Immature natural killer cell (primary cell): ENCODE measurements around the gene MRPL10. TPM values are rescaled to one million over a fixed set of nuclear protein-coding genes. Genes with fewer than 3 reads are reported as not detected.

ENCODE experiments used
- DNase-seq, 3 donors: peaks; one replicate each; pipeline ENCODE4 v3.0.0; 2022; ENCODE audit warnings: mixed read lengths in 1 of 3
- H3K27ac Mint-ChIP-seq, 6 donors: one replicate each; pipeline ENCODE4 v1.8.0; 2020; ENCODE audit warnings: mixed read lengths in 6 of 6, mild to moderate bottlenecking in 5 of 6, inconsistent platforms in 4 of 6, moderate library complexity in 3 of 6
- H3K27me3 Mint-ChIP-seq, 3 donors: one replicate each; pipeline ENCODE4 v1.8.0; 2020 to 2021; ENCODE audit warnings: low read depth in 3 of 3, mild to moderate bottlenecking in 3 of 3, mixed read lengths in 3 of 3, moderate library complexity in 3 of 3, inconsistent platforms in 1 of 3
- H3K36me3 Mint-ChIP-seq, 3 donors: one replicate each; pipeline ENCODE4 v1.8.0; 2020; ENCODE audit warnings: mixed read lengths in 3 of 3, inconsistent platforms in 2 of 3, mild to moderate bottlenecking in 2 of 3
- H3K4me1 Mint-ChIP-seq, 2 donors: one replicate each; pipeline ENCODE4 v1.8.0; 2020; ENCODE audit warnings: inconsistent platforms in 2 of 2, mild to moderate bottlenecking in 2 of 2, mixed read lengths in 2 of 2, moderate library complexity in 1 of 2
- H3K4me3 Mint-ChIP-seq, 5 donors: one replicate each; pipeline ENCODE4 v1.8.0; 2020; ENCODE audit warnings: mild to moderate bottlenecking in 5 of 5, mixed read lengths in 5 of 5, inconsistent platforms in 3 of 5, moderate library complexity in 3 of 5
- H3K9me3 Mint-ChIP-seq, 6 donors: one replicate each; pipeline ENCODE4 v1.8.0; 2020; ENCODE audit warnings: mild to moderate bottlenecking in 6 of 6, mixed read lengths in 6 of 6, inconsistent platforms in 4 of 6, moderate library complexity in 3 of 6
- polyA plus RNA-seq, 3 donors: library from polyadenylated mRNA; unstranded; fragments of 300-500 nt; fragmentation: Illumina TruSeq; gene quantifications; one replicate each; pipeline ENCODE4 v1.2.3, GENCODE V29; 2021

MRPL10 gene
- polyA plus RNA-seq, 3 donors from 2014 or later, result 50.5 to 189 (median 114) TPM

DNA sequence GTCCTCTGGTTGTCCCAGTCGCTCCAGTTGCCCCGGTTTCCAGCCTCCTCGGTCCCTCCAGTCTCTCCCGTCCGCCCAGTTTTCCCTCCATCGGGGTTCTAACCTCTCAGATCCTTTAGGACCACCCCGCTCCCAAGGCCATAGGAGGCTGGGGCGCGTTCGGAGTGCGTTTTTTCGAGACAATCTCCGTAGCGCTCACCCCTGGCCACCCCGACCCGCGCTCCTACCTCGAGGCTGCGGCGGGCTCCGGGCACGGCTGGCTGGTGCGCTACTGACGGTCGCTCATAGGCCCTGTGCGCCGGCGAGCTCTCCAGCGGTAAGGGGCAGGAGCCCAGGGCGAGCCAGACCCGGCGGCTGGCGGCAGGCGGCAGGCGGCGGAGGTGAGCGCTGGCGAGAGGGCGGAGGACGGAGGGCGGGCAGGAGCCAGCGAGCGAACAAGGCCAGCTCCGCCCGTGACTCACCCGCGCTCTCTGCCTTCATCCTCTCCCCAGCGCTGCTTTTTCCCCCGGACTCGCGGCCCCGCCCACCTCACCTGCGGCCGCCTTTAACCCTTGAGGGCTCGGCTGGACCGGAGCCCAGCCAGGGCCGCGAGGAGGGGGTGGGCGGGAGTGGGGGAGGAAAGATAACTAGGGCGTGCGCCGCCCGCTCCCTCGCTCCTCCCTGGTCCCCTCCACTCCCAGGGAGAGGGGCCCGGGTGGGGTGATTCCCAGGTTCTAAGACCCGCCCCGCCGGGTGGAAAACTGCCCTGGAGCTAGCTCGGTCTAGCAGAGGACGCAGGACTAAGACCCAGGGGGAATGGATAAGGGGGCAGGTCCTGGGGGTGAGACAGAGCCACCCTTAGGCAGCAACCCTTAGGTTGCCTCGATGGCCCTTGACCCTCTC lies 19.6 kb upstream of the MRPL10 start, which contains the start of gene SP6:
Gene SP6, minus strand, starts transcription at position 472 of the 882 bp plus-strand sequence. CDS start 2,734 bp downstream, outside the sequence.
- no peaks in the 10 kb centered on the region for H3K9me3 Mint-ChIP-seq
- peak within 1 kb of the TSS in 4 of 5 donors; percentile 29 to 61 (median 46) for H3K4me3 Mint-ChIP-seq
- no peak within 1 kb of the TSS for H3K27ac Mint-ChIP-seq
- peak; percentile 20 to 38 (median 29) for DNase-seq
- peaks cover 36 to 43% (median 38%) of the 10 kb centered on the region in 3 donors for H3K27me3 Mint-ChIP-seq
- peaks cover 0 to 3% (median 0%) of the 10 kb centered on the region in 3 donors for H3K36me3 Mint-ChIP-seq
- H3K4me1 Mint-ChIP-seq, result peaks cover 11 to 15% of the 10 kb centered on the region in 2 donors

DNA sequence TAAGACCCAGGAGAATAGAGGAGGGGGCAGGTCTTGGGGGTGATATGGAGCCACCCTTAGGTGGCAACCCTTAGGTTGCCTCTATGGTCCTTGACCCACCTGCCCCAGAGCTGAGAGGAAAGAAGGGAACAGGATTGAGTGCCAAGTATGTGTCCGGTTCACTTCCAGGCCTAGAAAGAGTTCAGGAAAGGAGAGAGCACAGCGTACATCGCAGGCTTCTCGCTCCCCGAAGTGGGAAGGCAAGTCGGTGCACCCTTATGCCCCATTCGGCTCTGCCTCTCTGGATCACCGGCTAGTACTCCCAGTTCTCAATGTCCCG lies 19.0 kb upstream of the MRPL10 start:
- H3K9me3 Mint-ChIP-seq, result no peaks in the 10 kb centered on the region
- peaks cover 11 to 15% of the 10 kb centered on the region in 2 donors for H3K4me1 Mint-ChIP-seq
- no peak for DNase-seq
- no peak overlapping the region for H3K27ac Mint-ChIP-seq
- H3K27me3 Mint-ChIP-seq, result peaks cover 35 to 42% (median 36%) of the 10 kb centered on the region in 3 donors
- peaks cover 0 to 3% (median 0%) of the 10 kb centered on the region in 3 donors for H3K36me3 Mint-ChIP-seq
- peak overlapping the region in 4 of 5 donors; percentile 29 to 61 (median 46) for H3K4me3 Mint-ChIP-seq

DNA sequence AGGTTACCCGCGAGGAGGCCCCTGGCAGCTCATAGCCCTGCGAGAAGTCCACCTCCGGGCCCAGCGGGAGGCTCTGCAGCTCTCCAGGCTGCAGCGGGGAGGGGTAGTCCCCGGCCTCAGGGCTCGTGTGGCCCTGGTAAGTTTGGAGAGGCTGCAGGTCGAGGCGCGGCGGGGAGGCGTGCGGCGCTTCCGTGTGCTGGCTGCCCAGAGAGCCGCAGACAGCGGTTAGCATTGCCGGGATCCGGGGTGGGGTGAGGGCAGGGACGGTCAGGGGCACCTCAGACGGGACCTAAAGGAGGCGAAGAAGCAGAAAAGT lies 16.8 kb upstream of the MRPL10 start:
- H3K4me3 Mint-ChIP-seq, result no peak overlapping the region
- no peaks in the 10 kb centered on the region for H3K9me3 Mint-ChIP-seq
- peaks cover 11 to 15% of the 10 kb centered on the region in 2 donors for H3K4me1 Mint-ChIP-seq
- no peak overlapping the region for H3K27ac Mint-ChIP-seq
- H3K27me3 Mint-ChIP-seq, result peaks cover 20 to 32% (median 29%) of the 10 kb centered on the region in 3 donors
- DNase-seq, result no peak
- H3K36me3 Mint-ChIP-seq, result peaks cover 0 to 3% (median 0%) of the 10 kb centered on the region in 3 donors

DNA sequence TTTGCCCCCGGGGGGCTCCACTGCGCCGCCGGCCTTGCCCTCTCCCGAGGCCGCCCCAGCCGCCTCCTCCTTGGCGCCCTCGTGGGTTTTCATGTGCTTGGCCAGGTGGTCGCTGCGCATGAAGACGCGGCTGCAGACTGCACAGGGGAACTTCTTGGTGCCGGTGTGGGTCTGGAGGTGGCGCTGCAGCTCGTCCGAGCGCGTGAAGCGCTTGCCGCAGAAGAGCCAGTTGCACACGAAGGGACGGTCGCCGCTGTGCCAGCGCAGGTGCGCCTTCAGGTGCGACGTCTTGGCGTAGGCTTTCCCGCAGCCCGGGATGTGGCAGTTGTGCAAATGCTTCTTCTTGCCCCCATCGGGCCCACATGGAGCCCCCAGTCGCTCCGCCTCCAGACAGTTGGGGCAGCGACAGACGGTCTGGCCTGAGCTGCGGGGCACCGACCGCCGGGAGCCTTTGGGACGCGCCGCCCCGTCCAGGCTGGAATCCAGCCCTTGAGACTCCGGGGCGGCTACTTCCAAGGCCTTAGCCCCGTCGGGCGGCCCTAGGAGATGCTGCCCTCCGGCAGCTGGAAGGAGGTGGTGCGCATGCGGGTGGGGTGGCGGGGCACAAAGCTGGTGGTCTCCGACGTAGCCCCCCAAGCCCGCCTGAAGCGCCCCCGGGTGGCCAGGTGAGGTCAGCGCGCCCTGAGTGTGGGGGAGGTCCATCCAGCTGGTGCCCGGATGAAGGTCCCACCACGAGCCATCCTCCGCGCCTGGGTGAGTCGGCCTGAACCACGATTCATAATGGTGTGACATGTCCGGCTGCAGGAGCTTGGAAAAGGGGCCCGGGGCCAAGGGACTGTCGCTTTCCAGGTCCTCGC lies 16.2 kb upstream of the MRPL10 start:
- peaks cover 13 to 20% of the 10 kb centered on the region in 2 donors for H3K4me1 Mint-ChIP-seq
- H3K36me3 Mint-ChIP-seq, result peaks cover 0 to 3% (median 0%) of the 10 kb centered on the region in 3 donors
- no peak for DNase-seq
- no peak overlapping the region for H3K4me3 Mint-ChIP-seq
- no peaks in the 10 kb centered on the region for H3K9me3 Mint-ChIP-seq
- H3K27me3 Mint-ChIP-seq, result peaks cover 20 to 29% (median 28%) of the 10 kb centered on the region in 3 donors
- H3K27ac Mint-ChIP-seq, result no peak overlapping the region

DNA sequence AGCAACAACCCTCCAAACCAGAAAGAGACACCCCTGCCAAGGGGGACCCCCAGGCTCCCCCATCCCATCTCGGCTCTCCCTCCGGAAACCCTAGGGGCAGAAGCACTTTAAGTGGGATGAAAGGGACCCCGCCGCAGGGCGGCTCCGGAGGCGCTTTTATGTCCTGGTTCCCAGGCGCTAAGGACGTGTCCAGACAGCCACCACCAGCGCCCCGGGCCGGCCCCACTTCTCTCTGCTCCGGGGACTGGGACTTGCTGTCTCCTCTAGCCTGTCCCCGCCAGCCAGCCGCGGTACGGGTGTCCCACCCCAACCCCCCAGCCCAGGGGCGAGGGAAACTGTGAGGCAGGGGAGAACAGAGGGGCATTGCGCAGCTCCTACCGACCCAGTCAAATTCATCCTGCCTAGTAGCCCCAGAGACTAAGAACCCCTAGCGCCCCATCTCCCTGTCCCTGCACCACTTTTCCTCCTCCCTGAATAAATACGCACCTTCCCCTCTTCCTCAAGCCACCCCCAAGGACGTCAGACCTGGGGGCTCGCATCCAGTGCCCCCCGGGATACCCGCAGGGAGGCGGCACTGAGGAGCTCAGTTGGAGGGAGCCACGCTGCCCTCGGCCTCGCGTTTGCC lies 15.5 kb upstream of the MRPL10 start:
- Mint-ChIP-seq H3K4me1 (peaks cover 7 to 20% of the 10 kb centered on the region in 2 donors), H3K9me3 (no peaks in the 10 kb centered on the region), H3K4me3 (no peak overlapping the region), H3K27ac (no peak overlapping the region), H3K36me3 (peaks cover 0 to 3% (median 0%) of the 10 kb centered on the region in 3 donors), H3K27me3 (peaks cover 20 to 23% (median 21%) of the 10 kb centered on the region in 3 donors)
- DNase-seq, result no peak

DNA sequence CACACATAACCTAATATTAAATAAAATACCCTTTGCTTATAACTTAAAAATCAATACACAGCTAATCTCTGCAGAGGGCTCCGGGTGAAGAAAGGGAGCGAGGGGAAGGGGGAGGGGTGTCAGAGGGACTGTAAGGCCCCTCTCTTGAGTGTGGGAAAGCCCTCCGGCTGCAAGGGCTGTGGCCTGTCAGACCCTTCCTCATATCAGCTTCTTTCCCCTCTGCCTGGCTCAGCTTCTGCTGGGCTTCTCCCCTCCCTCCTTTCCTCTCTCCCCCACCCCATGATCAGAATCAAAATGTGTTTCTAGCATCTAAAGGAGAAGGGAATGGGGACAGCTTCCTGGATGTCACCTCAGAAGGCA lies 14.4 kb upstream of the MRPL10 start:
- H3K4me3 Mint-ChIP-seq, result no peak overlapping the region
- H3K9me3 Mint-ChIP-seq, result no peaks in the 10 kb centered on the region
- peaks cover 13 to 25% of the 10 kb centered on the region in 2 donors for H3K4me1 Mint-ChIP-seq
- H3K27me3 Mint-ChIP-seq, result peaks cover 20 to 23% (median 20%) of the 10 kb centered on the region in 3 donors
- no peak for DNase-seq
- H3K27ac Mint-ChIP-seq, result no peak overlapping the region
- peaks cover 0 to 3% (median 0%) of the 10 kb centered on the region in 3 donors for H3K36me3 Mint-ChIP-seq

DNA sequence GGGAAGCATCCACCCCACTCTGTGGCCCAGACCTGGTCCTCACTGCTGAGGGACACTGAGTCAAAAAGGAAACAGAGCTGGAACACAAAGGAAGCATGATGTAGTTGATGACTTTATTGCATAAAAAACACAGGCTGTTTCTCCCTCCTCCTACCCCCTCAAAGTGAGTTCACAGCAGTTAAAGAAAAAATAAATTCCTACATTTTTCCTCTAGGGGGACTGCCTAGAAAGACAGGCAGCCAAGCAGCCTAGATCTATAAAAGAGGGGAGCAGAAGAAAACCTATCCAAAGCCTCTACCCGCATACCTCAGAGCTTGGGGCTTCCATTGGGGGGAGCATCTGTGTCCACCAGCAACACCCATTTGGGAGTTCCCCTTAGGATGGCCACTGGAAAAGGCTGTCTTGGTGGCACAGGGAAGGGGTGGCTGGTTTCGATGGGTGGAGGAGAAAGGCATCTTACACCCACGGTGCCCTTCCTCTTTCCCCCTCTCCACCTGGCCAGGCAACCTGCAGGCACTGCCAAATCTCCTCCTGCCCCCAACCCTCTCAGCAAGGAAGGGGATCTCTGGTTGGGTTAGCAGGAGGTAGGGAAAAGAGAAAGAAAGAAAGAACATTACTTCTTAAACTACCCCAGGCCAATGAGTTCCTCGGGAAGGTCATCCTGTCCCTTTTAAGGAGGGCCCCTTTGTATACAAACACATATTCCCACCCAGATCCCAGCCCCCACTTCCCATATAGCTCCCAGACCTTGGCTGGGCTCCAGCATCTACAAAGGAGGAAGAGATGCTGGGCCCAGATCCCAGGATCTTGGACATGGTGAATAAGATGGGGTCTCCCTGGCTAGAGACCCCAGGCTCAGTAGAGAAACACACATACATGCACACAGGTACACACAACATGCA lies 13.7 kb upstream of the MRPL10 start:
- H3K4me1 Mint-ChIP-seq, result peaks cover 14 to 25% of the 10 kb centered on the region in 2 donors
- H3K27me3 Mint-ChIP-seq, result peaks cover 17 to 23% (median 20%) of the 10 kb centered on the region in 3 donors
- DNase-seq, result no peak
- H3K4me3 Mint-ChIP-seq, result no peak overlapping the region
- peaks cover 0 to 3% (median 0%) of the 10 kb centered on the region in 3 donors for H3K36me3 Mint-ChIP-seq
- no peaks in the 10 kb centered on the region for H3K9me3 Mint-ChIP-seq
- H3K27ac Mint-ChIP-seq, result no peak overlapping the region

DNA sequence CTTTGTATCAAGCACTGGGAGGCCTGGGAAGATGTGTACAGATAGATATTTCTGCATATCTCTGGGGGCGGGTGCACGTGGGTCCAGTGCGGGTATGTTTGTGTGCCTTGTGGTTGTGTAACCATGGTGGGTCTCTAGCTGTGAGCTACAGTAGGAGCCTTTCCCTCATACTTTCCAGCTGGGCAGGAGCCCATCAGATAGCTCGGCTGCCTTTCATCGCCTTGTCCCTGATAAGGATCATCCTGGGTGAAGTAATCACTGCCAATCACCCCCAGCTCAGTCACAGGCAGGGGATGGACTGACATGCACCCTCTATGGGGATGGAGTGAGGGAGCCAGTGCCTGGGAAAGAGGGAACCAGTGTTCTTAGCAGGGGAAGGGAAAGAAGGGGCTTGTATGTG lies 12.9 kb upstream of the MRPL10 start:
- no peak overlapping the region for H3K4me3 Mint-ChIP-seq
- H3K4me1 Mint-ChIP-seq, result peaks cover 17 to 30% of the 10 kb centered on the region in 2 donors
- H3K9me3 Mint-ChIP-seq, result no peaks in the 10 kb centered on the region
- peaks cover 0 to 1% (median 0%) of the 10 kb centered on the region in 3 donors for H3K36me3 Mint-ChIP-seq
- DNase-seq, result no peak
- H3K27ac Mint-ChIP-seq, result no peak overlapping the region
- peaks cover 13 to 19% (median 16%) of the 10 kb centered on the region in 3 donors for H3K27me3 Mint-ChIP-seq

DNA sequence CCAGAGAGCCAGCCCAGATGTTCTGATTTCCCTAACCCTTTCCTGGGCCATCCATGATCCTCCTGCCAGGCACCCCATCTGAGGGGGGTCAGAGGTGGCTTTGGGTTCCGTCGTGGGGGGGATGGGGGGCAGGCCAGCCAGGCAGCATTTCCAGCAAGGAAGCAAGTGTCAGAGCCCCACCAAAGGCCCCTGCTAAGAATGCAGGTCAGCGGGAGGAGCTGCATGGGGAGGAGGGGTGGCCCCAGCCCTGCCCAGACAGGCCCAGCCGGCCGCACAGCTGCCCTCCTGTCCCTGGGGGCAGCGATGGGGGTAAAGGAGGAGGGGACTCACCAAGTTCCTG lies 12.0 kb upstream of the MRPL10 start:
- DNase-seq, result no peak
- no peak overlapping the region for H3K27ac Mint-ChIP-seq
- no peaks in the 10 kb centered on the region for H3K9me3 Mint-ChIP-seq
- no peaks in the 10 kb centered on the region for H3K36me3 Mint-ChIP-seq
- H3K27me3 Mint-ChIP-seq, result peaks cover 9 to 13% (median 11%) of the 10 kb centered on the region in 3 donors
- H3K4me1 Mint-ChIP-seq, result peaks cover 17 to 30% of the 10 kb centered on the region in 2 donors
- H3K4me3 Mint-ChIP-seq, result no peak overlapping the region

DNA sequence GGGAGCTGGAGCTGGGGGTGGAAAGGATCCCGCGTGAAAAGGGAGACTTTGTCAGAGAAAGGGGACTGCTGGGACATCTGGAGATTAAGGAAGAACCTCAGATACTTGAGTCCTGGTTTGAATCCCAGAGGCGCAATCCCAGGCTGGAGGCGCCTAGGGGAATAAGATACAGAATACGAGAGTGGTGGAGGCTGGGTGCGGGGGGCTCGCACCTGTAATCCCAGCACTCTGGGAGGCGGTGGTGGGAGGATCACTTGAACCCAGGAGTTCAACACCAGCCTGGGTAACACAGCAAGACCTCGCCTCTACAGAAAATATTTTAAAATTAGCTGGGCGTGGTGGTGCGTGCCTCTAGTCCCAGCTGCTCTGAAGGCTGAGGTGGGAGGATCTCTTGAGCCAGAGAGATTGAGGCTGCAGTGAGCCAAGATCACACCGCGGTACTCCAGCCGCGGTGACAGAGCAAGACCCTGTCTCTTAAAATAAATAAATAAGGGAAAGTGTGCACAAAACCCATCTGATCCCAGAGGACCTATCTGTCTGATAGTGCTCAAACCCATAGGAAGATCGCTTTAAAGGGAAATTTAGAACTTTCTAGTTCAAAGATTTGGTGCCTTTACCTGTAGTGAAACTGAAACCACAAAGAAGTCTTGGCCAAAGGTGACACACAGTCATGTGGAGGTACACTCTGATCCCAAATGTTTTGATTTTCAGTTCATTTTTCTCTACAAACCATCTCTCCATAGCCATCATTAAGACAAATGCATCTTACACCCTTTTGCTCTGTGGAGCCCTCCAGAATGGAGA lies 10.3 kb upstream of the MRPL10 start:
- Mint-ChIP-seq H3K4me3 (peak overlapping the region; percentile 93 to 97 (median 95)), H3K27me3 (peaks cover 6 to 10% (median 7%) of the 10 kb centered on the region in 3 donors), H3K36me3 (peaks cover 0 to 3% (median 0%) of the 10 kb centered on the region in 3 donors), H3K9me3 (no peaks in the 10 kb centered on the region), H3K4me1 (peaks cover 17 to 30% of the 10 kb centered on the region in 2 donors), H3K27ac (peak overlapping the region; percentile 64 to 94 (median 91))
- no peak for DNase-seq

DNA sequence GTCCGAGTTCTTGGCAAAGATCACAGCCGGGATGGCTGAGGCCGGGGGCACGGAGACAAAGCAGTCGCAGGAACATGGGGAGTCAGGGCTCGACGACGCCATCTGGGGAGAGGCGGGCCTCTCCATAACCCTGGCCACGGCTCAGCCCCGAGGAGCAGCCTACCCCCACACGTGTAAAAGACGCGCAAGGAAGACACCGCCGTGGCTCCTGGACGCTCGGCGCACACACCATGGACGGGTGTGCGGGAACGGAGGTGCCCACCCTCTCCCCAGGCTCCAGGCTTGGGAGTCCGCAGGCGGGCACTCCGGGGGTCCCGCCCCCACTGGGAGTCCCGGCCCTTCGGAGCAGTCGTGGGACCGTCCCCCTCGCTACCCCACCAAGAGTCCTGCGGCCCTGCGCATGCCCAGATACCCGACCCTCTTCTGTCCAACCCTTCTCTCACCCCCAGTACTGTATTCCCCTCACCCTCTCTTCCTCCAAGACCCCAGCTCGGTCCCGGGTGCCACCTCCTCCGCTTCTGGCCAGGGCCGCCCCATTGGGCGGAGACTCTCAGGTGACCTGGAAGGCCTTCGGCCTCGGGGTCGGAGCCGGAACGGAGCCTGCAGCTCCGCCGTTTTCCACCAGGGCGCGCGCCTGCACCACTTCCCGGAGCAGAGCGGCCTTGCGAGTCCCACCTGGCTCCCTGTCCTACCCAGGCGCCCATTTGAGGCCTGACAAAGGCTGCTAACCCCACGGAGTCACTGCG lies 9.6 kb upstream of the MRPL10 start, which contains the start of gene SCRN2:
Gene SCRN2, minus strand, starts transcription at position 532 of the 746 bp plus-strand sequence. Its CDS starts 430 bp downstream, at position 102.
- Mint-ChIP-seq H3K27me3 (peaks cover under 1 to 6% (median 5%) of the 10 kb centered on the region in 3 donors), H3K4me1 (peaks cover 17 to 30% of the 10 kb centered on the region in 2 donors), H3K9me3 (no peaks in the 10 kb centered on the region)

More for the DNA sequence above, 9.6 kb upstream of the MRPL10 start, which contains the start of gene SCRN2:
- Mint-ChIP-seq H3K27ac (peak within 1 kb of the TSS; percentile 64 to 94 (median 91)), H3K36me3 (peaks cover 0 to 3% (median 0%) of the 10 kb centered on the region in 3 donors), H3K4me3 (peak within 1 kb of the TSS; percentile 93 to 97 (median 95))
- peak; percentile 86 to 88 (median 87) for DNase-seq
